GM12878 (cell line): ENCODE results near the gene ACTR1A. TPM values are rescaled to one million over a fixed set of nuclear protein-coding genes. Genes with fewer than 3 reads are reported as not detected.

Experiments
- ATAC-seq: fragments of 200-7000 bp; cut with Tn5 transposase; 3 replicates; pipeline ENCODE4 v1.9.1; 2020; ENCODE audit warnings: mild to moderate bottlenecking, moderate library complexity
- BruUV-seq: library from RNA; stranded (reverse); fragments of 400-500 nt; replicated peaks from 2 replicates; lab custom pipeline; 2021; lab: Mats Ljungman, UMichigan
- CTCF ChIA-PET: fragments of 300-600 bp; sonication (Branson Sonifier 250); formaldehyde crosslinking; extraction: SDS; loops from one replicate; lab custom pipeline; 2021; ENCODE audit warnings: inconsistent platforms; lab: Yijun Ruan, JAX
- POLR2A ChIA-PET: fragments of 350-600 bp; formaldehyde crosslinking; extraction: SDS; loops from one replicate; lab custom pipeline; 2021; ENCODE audit warnings: inconsistent platforms; lab: Charles Lee
- RAD21 ChIA-PET: fragments of 300-600 bp; sonication (Branson Sonifier 250); formaldehyde crosslinking; loops from one replicate; lab custom pipeline; 2023; ENCODE audit warnings: antibody characterized with exemption; ENCODE audit not compliant: unreplicated experiment; lab: Charles Lee
- SMC1A ChIA-PET: fragments of 300-600 bp; sonication (Branson Sonifier 250); formaldehyde crosslinking; loops from one replicate; lab custom pipeline; 2023; ENCODE audit not compliant: unreplicated experiment, uncharacterized antibody; lab: Charles Lee
- DNase-seq: peaks from one replicate; pipeline ENCODE4 v3.0.0-alpha.2; 2011; ENCODE audit warnings: low read depth, low spot score
- FAIRE-seq: peaks from 3 replicates; lab custom pipeline; 2011; peaks lifted over from hg19 to GRCh38; lab: Jason Lieb, UNC
- H2AFZ ChIP-seq: 2 replicates; pipeline ENCODE4 v1.6.0; 2011; ENCODE audit warnings: low read depth, low read length, control low read depth; ENCODE audit not compliant: control insufficient read depth
- H3K27ac ChIP-seq: 2 replicates; pipeline ENCODE4 v1.5.1; 2011; ENCODE audit warnings: control low read depth; ENCODE audit not compliant: control insufficient read depth, insufficient read depth
- H3K27me3 ChIP-seq, 2 experiments: replicated peaks in 1 of 2; 2 replicates each; pipeline versions ENCODE4 v1.6.0 to v1.6.1; 2011; ENCODE audit warnings: low read length in 1 of 2; ENCODE audit not compliant: control insufficient read depth in 2 of 2, insufficient read depth in 2 of 2
- H3K36me3 ChIP-seq, 2 experiments: 2 replicates each; pipeline ENCODE4 v1.5.1; 2011; ENCODE audit warnings: low read length in 1 of 2; ENCODE audit not compliant: control insufficient read depth in 2 of 2, insufficient read depth in 2 of 2
- H3K4me1 ChIP-seq: 2 replicates; pipeline ENCODE4 v1.6.1; 2011; ENCODE audit warnings: mild to moderate bottlenecking, low read length, moderate library complexity, mixed read lengths; ENCODE audit not compliant: control insufficient read depth, insufficient read depth
- H3K4me2 ChIP-seq: 2 replicates; pipeline ENCODE4 v1.6.0; 2011; ENCODE audit warnings: control low read depth; ENCODE audit not compliant: control insufficient read depth, insufficient read depth
- H3K4me3 ChIP-seq: fragments of 200-600 bp; sonication (generic); 2 replicates; pipeline ENCODE4 v1.5.1; 2016
- H3K79me2 ChIP-seq: 2 replicates; pipeline ENCODE4 v1.6.0; 2011; ENCODE audit warnings: low read length; ENCODE audit not compliant: control insufficient read depth, insufficient read depth
- H3K9ac ChIP-seq: 2 replicates; pipeline ENCODE4 v1.8.0; 2011; ENCODE audit warnings: low read length, control low read depth, mixed read lengths; ENCODE audit not compliant: control insufficient read depth, insufficient read depth
- H3K9me3 ChIP-seq: replicated peaks from 3 replicates; pipeline ENCODE4 v1.5.1; 2011; ENCODE audit warnings: mild to moderate bottlenecking, low read length; ENCODE audit not compliant: control insufficient read depth, insufficient read depth
- H4K20me1 ChIP-seq: 2 replicates; pipeline ENCODE4 v1.6.0; 2011; ENCODE audit not compliant: control insufficient read depth, insufficient read depth
- ATF3 ChIP-seq: IDR thresholded peaks from 2 replicates; pipeline ENCODE4 v1.6.1; 2011; ENCODE audit warnings: low read depth, mild to moderate bottlenecking, low read length, moderate library complexity, borderline replicate concordance; ENCODE audit errors: extremely low read depth
- CREB1 ChIP-seq: IDR thresholded peaks from 2 replicates; pipeline ENCODE4 v1.6.1; 2012; ENCODE audit warnings: low read depth, mild to moderate bottlenecking, inconsistent platforms
- ESRRA ChIP-seq: IDR thresholded peaks from 2 replicates; pipeline ENCODE4 v1.6.1; 2012; ENCODE audit warnings: mild to moderate bottlenecking, low read length, improper control_type of control experiment
- MXI1 ChIP-seq: fragments of 150-350 bp; IDR thresholded peaks from 2 replicates; pipeline ENCODE4 v1.6.1; 2011; ENCODE audit warnings: low read depth, mild to moderate bottlenecking, inconsistent platforms, low read length, improper control_type of control experiment
- NR2F1 ChIP-seq: fragments of 450-650 bp; conservative IDR thresholded peaks from 2 replicates; pipeline ENCODE4 v1.6.1; 2017; ENCODE audit warnings: mild to moderate bottlenecking
- NRF1 ChIP-seq: conservative IDR thresholded peaks from 2 replicates; pipeline ENCODE4 v1.6.1; 2011; ENCODE audit warnings: mild to moderate bottlenecking, low read depth, low read length, improper control_type of control experiment
- SP1 ChIP-seq: IDR thresholded peaks from one replicate; pipeline ENCODE4 v1.6.1; 2011; ENCODE audit warnings: low read depth, low read length
- WGBS: methylation state at CpG from one replicate; pipeline ENCODE4 v1.1.6; 2016; ENCODE audit warnings: low lambda C conversion rate; ENCODE audit not compliant: insufficient replicate concordance, insufficient coverage; ENCODE audit errors: missing lambda C conversion rate; 5-methylcytosine and 5-hydroxymethylcytosine counted together
- in situ Hi-C: fragments of 300-500 bp; cut with MboI; formaldehyde crosslinking; loops from 9 replicates; pipeline ENCODE4 v1.14.3; 2018; ENCODE audit warnings: mixed read lengths
- intact Hi-C: fragments of 100-400 bp; cut with micrococcal nuclease; formaldehyde crosslinking; loops from one replicate; pipeline ENCODE4 v1.14.2; 2022; ENCODE audit not compliant: unreplicated experiment
- polyA plus RNA-seq, 11 experiments: library from polyadenylated mRNA; depleted of rRNA in 4 of 11; unstranded in 6 of 11; stranded (reverse) in 5 of 11; fragments of >200 nt; fragmentation: Nextera tagmentation in 4 of 11; fragmentation: Illumina TruSeq in 1 of 11; extraction: Ambion mirVana in 4 of 11; extraction: Trizol in 1 of 11; gene quantifications; 1 replicate in 1 of 11; 2 replicates in 10 of 11; pipeline versions ENCODE4 v1.2.1 to v1.2.3, GENCODE V29; 2011 to 2016; ENCODE audit warnings: inconsistent platforms in 2 of 11, missing spikeins in 2 of 11, low read depth in 1 of 11
- total RNA-seq, 4 experiments: library from RNA; depleted of rRNA in 3 of 4; stranded (reverse); fragments of >200 nt in 3 of 4; fragmentation: Illumina TruSeq in 1 of 4; extraction: Trizol in 1 of 4; gene quantifications; 2 replicates each; pipeline versions ENCODE4 v1.2.1 to v1.2.3, GENCODE V29; 2013 to 2021

ACTR1A gene
- total and polyA plus RNA-seq, 10 of the 15 experiments (the other 5 are each of a cell fraction or from before 2014, with no cell fraction given): 43.0 to 110 (median 78.9) TPM

GRCh38 chr10:102515724-102516123 lies 13.2 kb upstream of the ACTR1A start:
- 93% methylated on average over 3 of the region's 3 CpGs for WGBS
- H4K20me1 ChIP-seq: no peaks in the 10 kb centered on the region
- in situ Hi-C loops (no loop called here), intact Hi-C loops (no loop called here)
- POLR2A ChIA-PET: interaction anchor here (0.5 to 0.7 kb wide), 3 partner anchors 68 to 1252 kb away, joined by 4 to 8 read pairs (median 5); no protein-coding TSS in a partner anchor
- ATAC-seq: no peak
- no peak for FAIRE-seq
- peaks cover 8 to 20% of the 10 kb centered on the region in 2 experiments; a peak in 3 of 4 replicates for H3K36me3 ChIP-seq
- SMC1A ChIA-PET: no interaction called here
- H3K9ac ChIP-seq: no peak overlapping the region
- DNase-seq: no peak
- H3K9me3 ChIP-seq: no peaks in the 10 kb centered on the region
- RAD21 ChIA-PET: no interaction called here
- peaks cover 13% of the 10 kb centered on the region for H3K4me1 ChIP-seq
- H3K27me3 ChIP-seq: no peaks in the 10 kb centered on the region
- H3K27ac ChIP-seq: no peak overlapping the region
- no peak overlapping the region for H2AFZ ChIP-seq
- H3K4me3 ChIP-seq: no peak overlapping the region
- no TSS peak for BruUV-seq
- CTCF ChIA-PET: interaction anchor here (0.6 to 2.0 kb wide), 3 partner anchors 8 to 394 kb away, joined by 3 to 6 read pairs (median 4); no protein-coding TSS in a partner anchor
- no peak for TF ChIP-seq NRF1
- TF ChIP-seq CREB1: no peak
- TF ChIP-seq ESRRA: no peak
- no peak for TF ChIP-seq MXI1
- TF ChIP-seq ATF3: no peak
- TF ChIP-seq SP1: no peak
- TF ChIP-seq NR2F1: no peak
- TF ChIP-seq, all 136 proteins: peak for 0
- H3K79me2 ChIP-seq: no peaks in the 10 kb centered on the region
- H3K4me2 ChIP-seq: no peak overlapping the region
